ENCODE data around the gene SCAMP2. TPM values are rescaled to one million over a fixed set of nuclear protein-coding genes. Genes with fewer than 3 reads are reported as not detected.

Gene SCAMP2
- total RNA-seq, 3 donors from 2014 or later, result 49.5 to 71.4 (median 69.4) TPM

DNA sequence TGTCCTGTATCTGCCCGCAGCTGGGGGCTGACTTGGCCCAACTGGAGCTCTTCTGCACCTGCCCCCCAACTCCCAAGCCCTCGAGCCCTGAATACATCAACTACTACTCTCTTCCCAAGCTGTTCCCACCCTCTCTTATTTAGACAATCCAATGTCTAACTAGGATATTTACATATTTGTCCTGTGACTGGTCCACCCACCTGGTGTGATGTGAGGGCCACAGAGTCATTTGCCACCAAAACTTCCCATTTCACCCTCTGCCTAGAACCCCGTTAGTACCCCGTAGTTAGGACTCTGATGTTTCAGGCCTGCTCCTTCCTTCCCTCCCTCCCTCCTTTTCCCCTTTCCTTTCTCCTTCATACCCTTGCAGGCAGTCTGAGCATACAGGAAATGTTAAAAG lies 40.3 kb downstream of the SCAMP2 start:
- Histone ChIP-seq H3K36me3 (no peaks in the 10 kb centered on the region), H3K27me3 (peaks cover 0 to 13% of the 10 kb centered on the region in 2 donors), H3K9me3 (no peaks in the 10 kb centered on the region), H3K27ac (no peak overlapping the region), H3K4me3 (no peak overlapping the region), H3K4me1 (no peaks in the 10 kb centered on the region)
- TF ChIP-seq, protein P1, sequence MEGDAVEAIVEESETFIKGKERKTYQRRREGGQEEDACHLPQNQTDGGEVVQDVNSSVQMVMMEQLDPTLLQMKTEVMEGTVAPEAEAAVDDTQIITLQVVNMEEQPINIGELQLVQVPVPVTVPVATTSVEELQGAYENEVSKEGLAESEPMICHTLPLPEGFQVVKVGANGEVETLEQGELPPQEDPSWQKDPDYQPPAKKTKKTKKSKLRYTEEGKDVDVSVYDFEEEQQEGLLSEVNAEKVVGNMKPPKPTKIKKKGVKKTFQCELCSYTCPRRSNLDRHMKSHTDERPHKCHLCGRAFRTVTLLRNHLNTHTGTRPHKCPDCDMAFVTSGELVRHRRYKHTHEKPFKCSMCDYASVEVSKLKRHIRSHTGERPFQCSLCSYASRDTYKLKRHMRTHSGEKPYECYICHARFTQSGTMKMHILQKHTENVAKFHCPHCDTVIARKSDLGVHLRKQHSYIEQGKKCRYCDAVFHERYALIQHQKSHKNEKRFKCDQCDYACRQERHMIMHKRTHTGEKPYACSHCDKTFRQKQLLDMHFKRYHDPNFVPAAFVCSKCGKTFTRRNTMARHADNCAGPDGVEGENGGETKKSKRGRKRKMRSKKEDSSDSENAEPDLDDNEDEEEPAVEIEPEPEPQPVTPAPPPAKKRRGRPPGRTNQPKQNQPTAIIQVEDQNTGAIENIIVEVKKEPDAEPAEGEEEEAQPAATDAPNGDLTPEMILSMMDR (IDR thresholded peaks at IDR 0.05), result no peak
- TF ChIP-seq POLR2A (IDR thresholded peaks at IDR 0.05) (no peak), POLR2AphosphoS5 (IDR thresholded peaks at IDR 0.05) (no peak)
- no peak for DNase-seq (ENCODE audit: low spot score in 2 of 2)
- intact Hi-C loops (cut with DNase I; ENCODE audit: low total_unique reads), result no loop called here

DNA sequence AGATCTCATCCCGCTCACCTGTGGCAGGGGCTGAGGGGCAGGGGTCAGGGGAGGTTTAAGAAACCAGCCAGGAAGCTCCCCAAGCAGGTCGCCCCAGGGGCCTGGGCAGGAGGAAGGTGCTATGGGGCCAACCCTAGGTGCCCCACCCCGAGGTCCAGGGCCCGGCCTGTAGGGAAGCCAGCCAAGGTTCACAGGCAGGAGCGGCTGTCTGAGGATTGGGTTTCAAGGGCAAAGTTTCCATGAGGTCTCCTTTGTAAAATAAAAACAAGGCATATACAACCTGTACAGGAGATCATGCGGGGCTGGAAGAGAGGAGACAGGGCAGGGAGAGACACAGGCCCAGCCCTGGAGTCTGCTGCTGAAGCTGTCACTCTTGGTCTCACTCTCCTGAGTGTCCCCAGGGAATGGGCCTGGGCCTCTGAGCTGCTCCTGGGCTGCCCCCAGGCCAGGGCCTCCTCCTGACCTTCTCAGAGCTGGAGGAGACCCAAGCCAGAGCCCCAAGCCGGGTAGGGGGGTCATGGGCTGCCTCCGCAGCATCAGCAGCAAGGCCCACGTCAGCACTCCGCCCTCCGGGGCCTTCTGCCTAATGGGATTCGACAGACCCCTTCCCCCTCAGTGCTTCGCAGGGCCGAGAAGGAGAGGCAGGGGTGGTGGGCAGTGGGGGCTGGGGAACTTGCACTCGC lies 41.2 kb downstream of the SCAMP2 start:
- H3K36me3 ChIP-seq, result no peaks in the 10 kb centered on the region
- no peaks in the 10 kb centered on the region for H3K9me3 ChIP-seq
- TF ChIP-seq, protein P1 (IDR thresholded peaks at IDR 0.05), result no peak
- TF ChIP-seq POLR2AphosphoS5 (IDR thresholded peaks at IDR 0.05) (no peak), POLR2A (IDR thresholded peaks at IDR 0.05) (no peak)
- no peak for DNase-seq (ENCODE audit: low spot score in 2 of 2)
- peaks cover 0 to 22% of the 10 kb centered on the region in 2 donors for H3K27me3 ChIP-seq
- H3K4me3 ChIP-seq, result no peak overlapping the region
- H3K4me1 ChIP-seq, result no peaks in the 10 kb centered on the region
- intact Hi-C loops (cut with DNase I; ENCODE audit: low total_unique reads), result no loop called here
- H3K27ac ChIP-seq, result no peak overlapping the region

DNA sequence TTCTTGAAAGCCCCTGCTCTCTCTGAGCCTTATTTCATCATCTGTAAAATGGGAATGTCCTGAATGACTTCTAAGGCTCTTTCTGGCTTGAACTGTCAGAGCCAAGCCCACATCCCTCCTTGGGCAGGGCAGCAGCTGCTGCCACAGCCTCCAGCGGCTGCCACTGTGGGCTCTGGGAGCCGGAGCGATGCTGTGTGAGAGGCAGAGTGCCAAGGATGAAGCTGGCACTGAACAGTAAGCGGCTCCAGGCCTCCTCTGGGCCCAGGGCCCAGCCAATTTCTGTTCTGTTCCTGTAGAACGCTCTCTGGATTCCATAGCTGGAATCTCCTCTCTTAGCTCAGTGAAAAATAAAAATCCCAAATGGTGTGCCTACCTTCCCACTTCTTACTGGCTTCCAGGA lies 42.3 kb downstream of the SCAMP2 start:
- H3K36me3 ChIP-seq, result no peaks in the 10 kb centered on the region
- H3K4me1 ChIP-seq, result no peaks in the 10 kb centered on the region
- DNase-seq (ENCODE audit: low spot score in 2 of 2), result no peak
- intact Hi-C loops (cut with DNase I; ENCODE audit: low total_unique reads), result no loop called here
- peaks cover 5 to 24% of the 10 kb centered on the region in 2 donors for H3K27me3 ChIP-seq
- H3K4me3 ChIP-seq, result no peak overlapping the region
- TF ChIP-seq, protein P1 (IDR thresholded peaks at IDR 0.05), result no peak
- TF ChIP-seq POLR2A (IDR thresholded peaks at IDR 0.05) (no peak), POLR2AphosphoS5 (IDR thresholded peaks at IDR 0.05) (no peak)
- H3K9me3 ChIP-seq, result no peaks in the 10 kb centered on the region
- no peak overlapping the region for H3K27ac ChIP-seq

DNA sequence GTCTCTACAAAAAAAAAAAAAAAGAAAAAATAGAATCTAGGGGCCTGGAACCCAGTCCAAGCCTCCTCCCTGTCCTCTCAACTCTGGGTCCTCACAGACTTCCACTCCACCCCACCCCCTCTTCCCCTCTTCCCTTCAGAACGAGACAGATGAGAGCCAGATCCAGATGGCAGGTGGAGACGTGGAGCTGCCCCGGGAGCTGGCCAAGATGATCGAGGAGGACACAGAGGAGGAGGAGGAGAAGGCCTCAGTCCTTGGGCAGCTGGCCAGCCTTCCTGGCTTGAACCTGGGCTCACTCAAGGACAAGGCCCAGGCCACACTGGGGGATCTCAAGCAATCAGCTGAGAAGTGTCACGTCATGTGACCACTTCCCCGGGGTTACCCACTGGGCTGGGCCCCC lies 43.2 kb downstream of the SCAMP2 start:
- H3K9me3 ChIP-seq, result no peaks in the 10 kb centered on the region
- intact Hi-C loops (cut with DNase I; ENCODE audit: low total_unique reads), result no loop called here
- TF ChIP-seq, protein P1 (IDR thresholded peaks at IDR 0.05), result no peak
- TF ChIP-seq POLR2A (IDR thresholded peaks at IDR 0.05) (no peak), POLR2AphosphoS5 (IDR thresholded peaks at IDR 0.05) (no peak)

DNA sequence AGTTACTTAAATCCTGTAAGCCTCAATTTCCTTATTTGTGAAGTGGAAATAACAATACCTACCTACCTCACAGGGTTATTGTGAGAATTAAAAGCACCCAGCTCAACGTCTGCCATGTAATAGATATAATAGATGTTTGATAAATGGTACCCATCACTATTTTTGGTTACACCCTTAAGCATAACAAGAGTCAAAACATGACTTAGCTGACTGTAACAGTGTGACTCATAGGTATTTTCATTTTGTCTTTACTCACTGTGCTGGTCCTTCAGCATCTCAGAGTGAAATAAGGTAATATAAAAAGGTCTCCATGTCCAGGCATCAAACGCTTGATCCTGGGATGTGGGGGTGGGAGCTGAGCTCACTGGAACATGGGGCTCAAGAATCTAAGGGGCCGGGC lies 43.7 kb downstream of the SCAMP2 start:
- H3K4me1 ChIP-seq, result no peaks in the 10 kb centered on the region
- H3K36me3 ChIP-seq, result no peaks in the 10 kb centered on the region
- intact Hi-C loops (cut with DNase I; ENCODE audit: low total_unique reads), result no loop called here
- TF ChIP-seq, protein P1 (IDR thresholded peaks at IDR 0.05), result no peak
- no peak for TF ChIP-seq POLR2A (IDR thresholded peaks at IDR 0.05)
- no peak for TF ChIP-seq POLR2AphosphoS5 (IDR thresholded peaks at IDR 0.05)
- no peak overlapping the region for H3K4me3 ChIP-seq
- H3K9me3 ChIP-seq, result no peaks in the 10 kb centered on the region
- peaks cover 5 to 24% of the 10 kb centered on the region in 2 donors for H3K27me3 ChIP-seq
- no peak overlapping the region for H3K27ac ChIP-seq
- DNase-seq (ENCODE audit: low spot score in 2 of 2), result no peak

More for the DNA sequence above, 43.2 kb downstream of the SCAMP2 start:
- H3K36me3 ChIP-seq, result no peaks in the 10 kb centered on the region
- no peaks in the 10 kb centered on the region for H3K4me1 ChIP-seq
- no peak overlapping the region for H3K27ac ChIP-seq
- DNase-seq (ENCODE audit: low spot score in 2 of 2), result no peak
- no peak overlapping the region for H3K4me3 ChIP-seq
- peaks cover 5 to 24% of the 10 kb centered on the region in 2 donors for H3K27me3 ChIP-seq
